ENCODE results near the gene CCDC91.
"Not testable (repeated sequence)": the region's sequence is repeated elsewhere in the genome, so short reads cannot be mapped to it uniquely, and the experiment has no call there.

The CCDC91 gene

DNA sequence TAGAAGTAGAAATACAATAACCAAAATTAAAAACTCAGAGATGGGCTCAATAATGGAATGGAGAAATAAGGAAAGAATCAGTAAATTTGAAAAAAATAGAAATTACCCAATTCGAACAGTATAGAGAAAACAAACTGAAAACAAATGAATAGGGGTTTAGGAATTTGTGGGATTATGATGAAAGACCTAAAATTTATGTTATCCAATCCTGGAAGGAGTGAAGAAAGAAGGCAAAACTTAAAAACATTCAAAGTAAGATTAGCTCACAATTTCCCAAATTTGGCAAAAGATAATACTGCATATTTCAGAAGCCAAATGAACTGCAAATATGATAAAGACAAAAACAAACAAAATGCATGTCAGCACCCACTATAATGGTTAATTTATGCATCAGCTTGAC, 177.1 kb downstream of the CCDC91 start:
- DNase-seq (ENCODE audit: low read depth), result no peak

DNA sequence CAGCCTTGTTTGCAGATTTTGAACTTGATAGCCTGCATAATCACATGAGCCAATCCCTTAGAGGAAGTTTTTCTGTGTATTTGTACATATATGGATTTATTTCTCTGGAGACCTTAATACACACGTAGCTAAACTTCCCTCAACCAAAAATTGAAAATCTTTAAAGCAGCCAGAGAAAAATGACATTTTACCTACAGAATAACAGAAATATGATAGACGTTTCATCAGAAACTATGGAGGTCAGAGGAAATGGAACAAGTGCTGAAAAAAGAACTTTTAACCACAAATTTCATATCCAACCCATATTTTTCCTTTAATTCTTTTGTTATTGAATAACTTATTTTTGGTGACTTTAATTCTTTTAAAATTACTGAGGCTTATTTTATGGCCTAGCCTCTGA, 177.7 kb downstream of the CCDC91 start:
- DNase-seq (ENCODE audit: low read depth), result no peak

DNA sequence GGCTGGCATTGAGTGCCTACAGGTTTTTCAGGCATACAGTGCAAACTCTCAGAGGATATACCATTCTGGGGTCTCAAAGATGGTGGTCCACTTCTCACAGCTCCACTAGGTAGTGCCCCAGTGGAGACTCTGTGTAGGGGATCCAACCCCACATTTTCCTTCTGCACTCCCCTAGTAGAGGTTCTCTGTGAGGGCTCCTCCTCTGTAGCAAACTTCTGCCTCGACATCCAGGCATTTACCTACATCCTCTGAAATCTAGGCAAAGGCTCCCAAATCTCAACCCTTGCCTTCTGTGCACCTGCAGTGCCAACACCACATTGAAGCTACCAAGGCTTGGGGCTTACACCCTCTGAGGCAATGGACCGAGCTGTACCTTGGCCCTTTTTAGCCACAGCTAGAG, 179.2 kb downstream of the CCDC91 start:
- no peak for DNase-seq (ENCODE audit: low read depth)

DNA sequence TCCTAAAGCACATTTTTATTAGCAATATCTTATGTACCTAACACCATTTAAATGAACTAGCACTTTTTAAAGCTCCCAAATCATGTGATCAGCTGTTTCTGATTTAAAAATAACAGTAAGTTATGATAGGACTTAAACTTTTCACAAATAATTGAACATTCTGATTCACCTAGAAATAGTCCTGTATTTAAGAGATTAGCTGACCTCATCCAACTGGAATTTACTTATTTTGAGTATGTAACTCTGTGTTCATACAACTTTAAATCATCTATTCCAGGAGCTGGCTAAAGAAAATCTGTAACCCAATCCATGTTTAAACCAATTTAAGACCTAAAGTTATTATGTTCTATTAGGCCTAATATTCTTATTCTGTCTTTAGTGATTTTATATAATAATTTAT, 184.3 kb downstream of the CCDC91 start:
- no peak for DNase-seq (ENCODE audit: low read depth)

DNA sequence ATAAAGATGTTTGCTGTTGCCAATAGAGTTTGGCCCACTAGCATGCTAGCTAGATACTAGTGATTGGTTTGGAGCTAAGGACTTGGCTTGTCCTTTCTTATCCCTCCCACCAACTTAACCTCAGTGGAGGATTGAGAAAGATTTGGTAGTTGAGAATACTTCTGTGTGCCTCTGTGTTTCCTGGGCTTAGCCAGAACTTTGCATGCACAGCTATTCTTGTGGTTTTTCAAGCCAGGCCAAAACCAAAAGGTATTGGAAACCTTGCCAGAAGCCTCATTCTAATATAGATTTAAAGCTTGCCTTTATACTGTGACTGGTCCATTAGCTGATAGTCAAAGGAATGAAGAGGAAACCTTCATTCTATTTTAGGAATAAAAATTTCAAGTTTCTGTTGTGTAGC, 188.5 kb downstream of the CCDC91 start:
- no peak for DNase-seq (ENCODE audit: low read depth)

DNA sequence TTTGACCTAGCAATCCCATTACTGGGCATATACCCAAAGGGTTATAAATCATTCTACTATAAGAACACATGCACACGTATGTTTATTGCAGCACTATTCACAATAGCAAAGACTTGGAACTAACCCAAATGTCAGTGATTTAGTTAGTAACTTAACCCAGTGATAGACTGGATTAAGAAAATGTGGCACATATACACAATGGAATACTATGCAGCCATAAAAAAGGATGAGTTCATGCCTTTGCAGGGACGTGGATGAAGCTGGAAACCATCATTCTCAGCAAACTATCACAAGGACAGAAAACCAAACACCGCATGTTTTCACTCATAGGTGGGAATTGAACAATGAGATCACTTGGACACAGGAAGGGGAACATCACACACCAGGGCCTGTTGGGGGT, 189.5 kb downstream of the CCDC91 start:
- not testable (repeated sequence) for DNase-seq (ENCODE audit: low read depth)

DNA sequence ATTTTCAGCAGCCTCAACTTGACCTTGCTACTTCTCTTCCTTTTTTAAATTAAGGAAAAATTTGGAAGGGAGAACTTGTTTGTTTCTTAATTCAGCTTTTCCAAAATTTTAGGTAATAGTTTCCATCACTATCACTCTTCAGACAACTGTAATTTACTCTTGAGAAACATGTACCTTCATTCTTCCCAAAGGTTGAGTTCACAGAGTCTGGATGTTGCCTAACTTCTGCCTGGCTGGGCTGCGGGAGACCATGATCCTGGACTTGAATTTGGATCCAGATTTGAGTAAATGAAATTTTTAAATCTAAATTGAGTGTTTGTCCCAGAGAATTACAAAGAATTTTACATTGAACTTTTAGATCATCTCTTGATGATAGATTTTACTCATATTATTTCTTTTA, 193.1 kb downstream of the CCDC91 start:
- no peak for DNase-seq (ENCODE audit: low read depth)

DNA sequence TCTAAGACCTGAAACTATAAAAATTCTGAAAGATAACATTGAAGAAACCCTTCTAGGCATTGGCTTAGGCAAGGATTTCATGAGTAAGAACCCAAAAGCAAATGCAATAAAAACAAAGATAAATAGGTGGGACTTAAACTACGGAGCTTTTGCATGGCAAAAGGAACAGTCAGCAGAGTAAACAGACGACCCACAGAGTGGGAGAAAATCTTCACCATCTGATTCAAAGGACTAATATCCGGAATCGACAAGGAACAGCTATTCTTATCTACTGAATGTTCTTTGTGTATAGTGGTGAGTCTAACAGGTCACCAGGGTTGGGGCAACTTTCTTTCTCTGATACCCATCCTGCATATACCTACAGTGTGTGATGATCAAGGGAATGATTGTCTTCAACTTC, 198.6 kb downstream of the CCDC91 start:
- no peak for DNase-seq (ENCODE audit: low read depth)

DNA sequence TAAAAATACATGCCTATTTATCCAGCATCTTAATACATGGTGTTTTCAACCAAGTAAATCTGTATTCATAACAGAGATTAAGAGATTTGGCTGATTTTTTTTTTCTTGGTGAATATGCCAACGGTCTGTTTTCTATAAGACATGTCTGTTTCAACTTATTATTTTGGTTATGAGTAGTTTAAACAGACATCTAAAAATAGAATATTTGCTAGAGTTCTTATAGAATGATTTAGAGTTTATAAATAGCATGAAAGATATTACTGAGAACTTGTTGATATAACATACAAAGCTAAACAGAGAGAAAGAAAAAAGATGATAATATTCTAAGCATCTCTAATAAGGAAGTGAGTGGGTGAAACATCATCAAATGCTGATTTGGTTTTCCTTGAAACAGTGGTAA, 199.9 kb downstream of the CCDC91 start:
- DNase-seq (ENCODE audit: low read depth), result no peak

DNA sequence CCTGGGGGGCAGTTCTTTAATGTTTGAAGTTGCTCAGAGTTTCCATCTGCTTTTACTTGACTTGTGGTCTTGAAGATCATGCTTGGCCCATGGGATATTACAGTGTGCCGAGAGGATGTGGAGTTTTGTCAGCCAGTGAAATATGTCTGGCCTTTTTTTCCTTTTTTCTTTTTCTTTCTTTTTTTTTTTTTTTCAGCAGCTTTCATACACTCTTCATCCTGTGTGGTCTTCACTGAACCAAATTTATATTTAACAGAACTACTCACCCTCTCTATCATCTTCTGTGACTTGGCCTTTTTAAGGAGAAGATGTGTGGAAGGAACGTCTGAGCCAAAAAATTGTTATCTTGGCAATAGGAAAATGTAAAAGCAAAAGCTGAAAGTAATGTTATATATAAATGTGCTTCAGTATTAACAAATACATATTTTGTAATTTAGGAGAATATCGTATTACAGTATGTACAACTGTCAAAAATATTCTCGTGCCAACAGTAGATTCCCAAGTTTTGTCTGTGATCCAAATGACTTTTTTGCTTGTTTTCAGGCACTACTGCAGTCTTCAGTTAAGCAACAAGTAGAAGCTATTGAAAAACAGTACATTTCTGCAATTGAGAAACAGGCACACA, 200.6 kb downstream of the CCDC91 start:
- no peak for DNase-seq (ENCODE audit: low read depth)

DNA sequence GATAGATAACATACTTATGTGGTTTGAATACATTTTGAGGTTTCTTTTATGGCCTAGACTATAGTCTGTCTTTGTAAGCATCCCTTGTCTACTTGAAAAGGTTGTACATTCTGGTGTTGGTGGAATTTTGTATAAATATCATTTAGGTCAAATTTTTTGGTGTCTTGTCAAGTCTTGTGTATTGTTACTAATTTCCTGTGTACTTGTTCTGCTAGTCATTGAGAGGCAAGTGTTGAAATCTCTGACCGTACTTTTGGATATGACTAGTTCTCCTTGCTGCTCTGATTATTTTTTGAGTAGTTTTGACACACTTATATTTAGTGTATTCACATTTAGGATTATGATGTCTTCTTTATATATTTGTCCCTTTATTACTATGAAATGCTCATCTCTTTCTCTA, 219.6 kb downstream of the CCDC91 start:
- no peak for DNase-seq (ENCODE audit: low read depth)

DNA sequence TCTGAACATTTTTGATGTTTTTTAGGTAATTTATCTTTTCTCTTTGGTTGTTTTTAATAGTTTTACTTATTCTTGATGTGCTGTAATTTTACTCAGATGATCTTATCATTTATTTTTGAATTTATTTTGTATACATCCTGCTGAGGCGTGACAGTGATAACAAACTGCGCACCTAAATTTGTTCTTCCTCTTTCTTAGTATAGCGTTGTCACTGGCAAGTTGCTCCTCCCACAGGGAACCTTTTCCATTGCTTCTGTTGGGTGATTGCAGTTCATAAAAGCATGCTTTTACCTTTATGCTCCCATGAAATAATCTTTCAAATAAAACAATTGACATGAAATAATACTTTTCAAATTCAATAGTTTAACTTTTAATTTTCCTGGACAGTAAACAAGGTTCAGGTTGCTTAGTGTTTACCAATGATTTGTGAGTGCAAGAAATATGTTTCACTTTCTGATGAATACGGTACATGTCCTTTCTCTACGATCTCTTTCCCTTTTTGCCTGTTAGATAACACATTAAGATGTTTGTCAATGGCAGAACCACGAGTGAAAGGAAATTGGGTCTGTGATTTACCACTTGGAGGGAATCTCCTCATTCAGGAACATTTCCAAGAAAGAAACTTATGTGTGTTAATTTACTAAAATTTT, 223.3 kb downstream of the CCDC91 start:
- DNase-seq (ENCODE audit: low read depth), result no peak

DNA sequence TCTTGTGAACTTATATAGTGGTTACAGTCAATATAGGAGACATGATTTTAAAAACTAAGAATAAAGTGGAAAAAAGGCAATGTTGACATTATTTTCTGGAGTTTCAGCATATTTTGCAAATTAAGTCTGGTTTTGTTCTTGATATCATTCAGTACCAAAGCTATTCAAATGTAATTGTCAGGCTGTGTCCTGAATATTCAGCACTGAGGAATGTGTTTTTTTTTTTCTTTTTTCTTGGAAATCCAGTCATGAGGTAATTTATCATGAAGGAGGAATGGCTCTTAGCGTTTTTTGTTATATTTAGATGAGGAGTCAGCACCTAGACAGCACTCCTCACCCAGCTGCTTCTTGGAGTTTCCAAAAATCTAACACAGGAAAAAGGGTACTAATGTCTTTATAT, 225.5 kb downstream of the CCDC91 start:
- no peak for DNase-seq (ENCODE audit: low read depth)

DNA sequence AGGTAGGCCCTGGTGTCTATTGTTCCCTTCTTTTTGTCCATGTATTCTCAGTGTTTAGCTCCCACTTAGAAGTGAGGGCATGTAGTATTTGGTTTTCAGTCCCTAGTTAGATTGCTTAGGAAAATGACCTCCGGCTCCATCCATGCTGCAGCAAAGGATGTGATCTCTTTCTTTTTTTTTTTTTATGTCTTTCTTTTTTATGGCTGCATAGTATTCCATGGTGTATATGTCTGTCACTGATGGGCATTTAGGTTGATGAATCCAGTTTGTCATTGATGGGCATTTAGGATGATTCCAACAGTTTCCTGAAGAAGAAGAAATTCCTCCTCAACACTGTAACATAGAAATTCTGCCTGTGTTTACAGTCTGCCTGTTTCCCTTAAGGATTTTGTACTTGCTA, 231.1 kb downstream of the CCDC91 start:
- DNase-seq (ENCODE audit: low read depth), result no peak

DNA sequence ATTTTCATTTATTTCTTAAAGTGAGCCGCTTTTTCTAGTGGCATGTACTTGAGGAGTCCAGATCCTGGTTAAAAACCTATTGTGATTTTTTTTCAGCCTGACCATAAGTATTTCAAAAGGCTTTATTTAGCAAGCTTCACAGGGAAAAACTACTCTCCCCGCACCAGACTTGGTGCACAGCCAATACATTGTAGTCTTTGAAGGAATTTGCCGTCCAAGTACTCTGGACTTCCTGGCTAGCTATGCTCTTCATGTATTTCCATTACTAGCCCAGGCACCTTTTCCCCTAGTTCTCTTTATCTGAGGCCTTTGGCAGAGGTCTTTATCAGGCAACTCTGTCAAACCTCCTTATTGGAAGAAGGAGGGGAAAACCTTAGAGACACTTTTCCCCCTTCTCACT, 234.7 kb downstream of the CCDC91 start:
- DNase-seq (ENCODE audit: low read depth), result no peak

DNA sequence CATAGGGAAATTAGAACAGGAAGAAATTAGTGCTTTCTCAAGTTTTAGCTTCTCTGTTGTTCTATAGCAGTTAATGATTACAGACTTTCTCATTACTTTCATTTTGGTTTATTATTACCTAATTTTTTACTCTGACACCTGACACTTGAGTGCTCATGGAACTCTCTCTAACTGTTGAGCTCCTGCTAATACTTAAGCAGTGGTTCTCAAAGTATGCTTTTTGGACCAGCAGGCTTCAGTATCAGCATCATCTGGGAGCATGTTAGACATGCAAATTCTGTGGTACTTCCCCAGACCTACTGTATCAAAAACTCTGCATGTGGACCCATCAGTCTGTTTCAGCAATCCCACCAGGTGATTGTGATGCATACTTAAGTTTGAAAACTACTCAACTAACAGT, 235.3 kb downstream of the CCDC91 start:
- DNase-seq (ENCODE audit: low read depth), result no peak

DNA sequence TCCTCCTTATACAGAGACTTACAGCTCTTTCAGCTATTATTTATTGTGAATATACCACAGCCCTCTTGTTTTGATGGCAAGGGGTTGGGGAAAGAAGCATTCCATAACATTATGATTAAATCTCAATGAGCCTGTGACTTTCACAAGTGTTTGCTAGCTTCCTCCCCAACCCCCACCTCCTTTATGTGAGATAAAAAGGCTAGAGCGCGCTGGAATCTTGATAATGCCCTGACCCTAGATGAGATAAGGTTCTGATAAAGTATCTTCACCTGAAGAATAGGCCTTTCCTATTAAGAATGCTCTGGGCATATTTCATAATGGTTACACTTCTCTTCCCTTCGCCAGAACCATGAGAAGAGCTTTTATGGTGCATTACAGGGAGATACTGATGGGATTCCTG, 236.8 kb downstream of the CCDC91 start:
- no peak for DNase-seq (ENCODE audit: low read depth)

DNA sequence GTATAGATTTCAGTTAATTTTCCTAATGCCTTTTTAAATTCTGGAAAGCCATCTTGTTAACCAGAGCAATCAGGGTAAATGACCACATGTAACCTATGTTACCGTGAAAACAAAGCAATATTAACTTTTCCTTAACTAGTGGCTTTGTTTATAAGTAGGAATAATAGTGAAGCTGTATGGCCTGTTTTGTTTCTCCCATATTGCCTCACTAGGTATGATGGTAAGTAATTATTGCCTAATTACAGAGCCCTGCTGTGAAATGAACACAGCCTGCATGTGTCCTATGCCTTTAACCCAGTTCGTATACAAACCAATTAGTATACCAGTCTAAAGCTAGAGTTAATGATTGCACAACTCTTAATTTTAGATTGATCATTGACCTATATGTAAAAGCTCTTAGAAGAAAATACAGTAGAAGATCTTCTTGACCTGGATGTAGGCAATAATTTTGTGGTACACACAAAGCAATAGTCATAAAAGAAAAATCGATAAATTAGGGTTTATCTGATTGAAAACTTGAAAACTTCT, 249.9 kb downstream of the CCDC91 start:
- no peak for DNase-seq (ENCODE audit: low read depth)

DNA sequence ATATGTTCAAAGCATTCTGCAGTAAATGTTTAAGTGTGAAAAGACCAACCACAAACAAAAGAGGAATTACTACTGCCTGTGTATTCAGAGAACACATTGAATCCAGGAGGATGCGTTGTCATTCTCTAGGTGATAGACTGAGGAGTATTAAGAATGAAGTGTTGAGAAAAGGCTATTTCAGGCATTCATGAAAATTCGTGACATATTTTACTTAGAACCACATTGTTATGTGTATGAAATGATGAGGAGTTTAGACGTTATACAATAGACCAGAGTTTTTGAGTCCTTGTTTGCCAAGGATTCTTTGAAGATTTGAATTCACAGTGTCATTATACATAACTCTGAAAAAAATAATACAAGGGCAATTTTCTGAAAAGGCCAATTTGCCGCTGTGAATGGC, 251.8 kb downstream of the CCDC91 start:
- no peak for DNase-seq (ENCODE audit: low read depth)

DNA sequence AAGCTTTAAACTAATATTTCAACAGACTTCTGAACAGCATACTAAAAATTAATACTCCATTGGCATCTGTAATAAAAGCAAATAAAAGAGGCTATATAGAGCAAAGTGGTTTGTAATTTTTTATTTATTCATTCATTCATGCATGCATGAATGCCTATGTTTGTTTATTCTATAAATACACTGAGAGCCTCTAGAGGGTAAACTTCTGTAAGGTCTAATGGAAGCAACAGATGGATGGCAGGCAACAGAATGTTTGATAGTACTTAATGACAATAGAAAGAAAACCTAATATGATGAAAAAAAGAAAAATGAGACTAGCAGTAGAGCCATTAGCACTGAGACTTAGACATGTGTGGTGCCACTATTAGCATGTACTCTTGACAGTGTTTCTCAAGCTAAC, 253.1 kb downstream of the CCDC91 start:
- DNase-seq (ENCODE audit: low read depth), result no peak

DNA sequence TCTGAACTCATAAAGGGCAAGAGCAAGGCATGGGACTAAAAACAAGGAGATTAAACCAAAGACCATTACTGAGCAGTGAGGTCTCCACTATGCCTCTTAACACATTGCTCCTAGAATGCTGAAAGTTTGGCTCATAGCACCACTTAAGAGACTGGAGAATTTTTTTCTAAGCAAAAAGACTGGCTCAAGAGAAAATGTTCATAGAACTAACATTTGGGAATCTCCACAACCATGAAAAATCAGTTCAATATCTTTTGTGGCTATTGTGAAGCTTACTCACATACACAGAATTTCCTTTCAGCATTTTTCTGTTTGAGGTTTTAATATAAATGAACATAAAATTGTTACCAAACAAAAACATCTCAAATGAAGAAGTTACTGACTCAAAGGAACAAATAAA, 255.8 kb downstream of the CCDC91 start:
- no peak for DNase-seq (ENCODE audit: low read depth)

DNA sequence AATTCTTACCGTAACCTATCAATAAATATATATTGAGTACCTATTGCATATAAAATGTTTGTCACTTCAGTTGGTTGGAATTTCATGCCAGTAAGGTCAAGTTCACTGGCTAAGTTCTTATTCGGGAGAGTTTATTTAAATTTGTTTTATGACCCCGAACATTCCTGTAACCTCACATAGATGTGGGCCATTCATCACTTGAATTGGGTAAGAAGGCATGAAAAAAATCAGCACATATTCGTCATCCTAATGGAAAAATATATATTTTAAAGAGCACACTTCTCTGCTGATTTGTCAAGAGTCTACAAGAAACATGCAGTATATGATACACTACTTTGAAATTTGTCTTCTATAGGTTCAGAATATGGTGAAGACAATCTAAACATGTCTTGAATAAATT, 263.4 kb downstream of the CCDC91 start:
- DNase-seq (ENCODE audit: low read depth), result no peak

DNA sequence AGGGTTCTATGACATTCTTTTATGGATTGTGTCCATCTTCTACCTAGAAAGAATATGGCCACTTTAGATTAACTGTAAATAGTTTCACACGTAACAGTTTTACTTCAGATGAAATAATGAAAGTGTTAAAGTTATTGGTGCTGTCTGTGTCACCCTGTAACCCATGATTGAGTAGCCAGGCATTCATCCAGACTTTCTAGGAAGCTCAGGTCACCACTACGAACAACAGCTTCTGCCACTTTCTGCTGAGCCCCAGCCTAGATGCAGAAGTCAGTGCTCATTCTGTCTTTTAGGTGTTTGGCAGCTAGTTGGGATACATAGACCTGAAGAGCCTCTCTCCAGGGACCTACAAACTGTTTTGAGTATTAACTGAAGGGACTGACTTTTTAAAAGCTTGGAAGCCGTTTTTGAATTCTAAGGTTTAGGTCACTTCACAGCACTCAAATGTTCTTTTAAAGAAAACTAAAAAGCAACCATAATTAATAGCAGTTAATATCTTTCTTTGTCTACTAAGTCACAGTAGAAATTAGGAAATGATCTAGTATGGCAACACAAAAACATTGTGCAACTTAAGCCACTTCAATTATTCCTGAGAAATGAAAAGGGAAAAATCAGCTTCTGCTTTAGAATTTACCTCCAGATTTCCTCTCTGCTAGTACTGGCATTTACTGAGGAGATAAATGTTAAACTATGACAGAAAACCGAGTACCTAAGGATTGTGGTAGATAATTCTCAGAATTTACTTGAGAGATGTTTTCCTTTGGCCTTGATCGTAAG, 266.9 kb downstream of the CCDC91 start:
- DNase-seq (ENCODE audit: low read depth), result no peak
